Osteoblast (primary cell): Measurements from ENCODE around the gene EMP2. TPM values are rescaled to one million over a fixed set of nuclear protein-coding genes. Genes with fewer than 3 reads are reported as not detected.

ENCODE experiments used
- DNase-seq: peaks from one replicate; pipeline ENCODE4 v3.0.0; 2011; ENCODE audit warnings: low spot score, mixed read lengths; ENCODE audit not compliant: insufficient read length; ENCODE audit errors: missing footprints
- H2AFZ ChIP-seq: 2 replicates; pipeline ENCODE4 v1.6.0; 2011; ENCODE audit warnings: mild to moderate bottlenecking, low read length
- H3K27ac ChIP-seq: 2 replicates; pipeline ENCODE4 v1.5.1; 2011; ENCODE audit warnings: mild to moderate bottlenecking, low read depth, low read length, moderate library complexity
- H3K27me3 ChIP-seq: 2 replicates; pipeline ENCODE4 v1.6.0; 2012; ENCODE audit warnings: mild to moderate bottlenecking, control low read depth, inconsistent platforms, low read length, moderate library complexity; ENCODE audit not compliant: insufficient read depth
- H3K36me3 ChIP-seq: 2 replicates; pipeline ENCODE4 v1.5.1; 2011; ENCODE audit warnings: mild to moderate bottlenecking, low read length, control low read depth, moderate library complexity; ENCODE audit not compliant: insufficient read depth
- H3K4me1 ChIP-seq: 2 replicates; pipeline ENCODE4 v1.5.1; 2011; ENCODE audit warnings: mild to moderate bottlenecking, low read length, control low read depth, moderate library complexity; ENCODE audit not compliant: insufficient read depth
- H3K4me2 ChIP-seq: 2 replicates; pipeline ENCODE4 v1.6.0; 2011; ENCODE audit warnings: mild to moderate bottlenecking, low read length; ENCODE audit not compliant: insufficient read depth
- H3K4me3 ChIP-seq: fragments of 200-600 bp; sonication (generic); 3 replicates; pipeline ENCODE4 v1.5.1; 2012; ENCODE audit warnings: mild to moderate bottlenecking, low read length, inconsistent platforms; ENCODE audit not compliant: insufficient read depth
- H3K79me2 ChIP-seq: 2 replicates; pipeline ENCODE4 v1.6.0; 2012; ENCODE audit warnings: mild to moderate bottlenecking, low read length, control low read depth, inconsistent platforms; ENCODE audit not compliant: insufficient read depth
- H3K9me3 ChIP-seq: 2 replicates; pipeline ENCODE4 v1.5.1; 2011; ENCODE audit warnings: low read depth, low read length, control low read depth
- H4K20me1 ChIP-seq: 2 replicates; pipeline ENCODE4 v1.6.0; 2012; ENCODE audit warnings: mild to moderate bottlenecking, low read length, control low read depth; ENCODE audit not compliant: insufficient read depth
- CTCF ChIP-seq: IDR thresholded peaks from 2 replicates; pipeline ENCODE4 v1.5.1; 2011; ENCODE audit warnings: mild to moderate bottlenecking, low read depth, low read length, moderate library complexity; ENCODE audit errors: extremely low read depth
- total RNA-seq: library from RNA; depleted of rRNA; stranded (reverse); fragments of >200 nt; gene quantifications from 2 replicates; pipeline ENCODE4 v1.2.3, GENCODE V29; 2012

The EMP2 gene
- total RNA-seq, 1 donor, result 31.8 TPM

GRCh38 chr16:10597187-10597601 lies 16.8 kb upstream of the EMP2 start:
- no peaks in the 10 kb centered on the region for H3K79me2 ChIP-seq
- no peak for TF ChIP-seq CTCF
- H3K9me3 ChIP-seq, result no peaks in the 10 kb centered on the region
- no peaks in the 10 kb centered on the region for H3K4me1 ChIP-seq
- peaks cover 7% of the 10 kb centered on the region for H3K27me3 ChIP-seq
- H3K4me3 ChIP-seq, result no peak overlapping the region
- no peaks in the 10 kb centered on the region for H3K36me3 ChIP-seq
- no peak overlapping the region for H3K4me2 ChIP-seq
- DNase-seq, result peak; percentile 43
- no peak overlapping the region for H2AFZ ChIP-seq
- no peaks in the 10 kb centered on the region for H4K20me1 ChIP-seq
- no peak overlapping the region for H3K27ac ChIP-seq

GRCh38 chr16:10594312-10594950 lies 14.0 kb upstream of the EMP2 start:
- Histone ChIP-seq H3K4me1 (no peaks in the 10 kb centered on the region), H3K36me3 (no peaks in the 10 kb centered on the region), H3K9me3 (no peaks in the 10 kb centered on the region), H4K20me1 (no peaks in the 10 kb centered on the region), H3K27ac (no peak overlapping the region), H3K4me3 (no peak overlapping the region), H3K4me2 (no peak overlapping the region), H3K27me3 (peaks cover 7% of the 10 kb centered on the region), H2AFZ (no peak overlapping the region), H3K79me2 (no peaks in the 10 kb centered on the region)
- TF ChIP-seq CTCF, result no peak
- DNase-seq, result peak; percentile 31

GRCh38 chr16:10592611-10593010 lies 12.2 kb upstream of the EMP2 start:
- H3K9me3 ChIP-seq, result no peaks in the 10 kb centered on the region
- H3K4me2 ChIP-seq, result no peak overlapping the region
- H3K79me2 ChIP-seq, result no peaks in the 10 kb centered on the region
- DNase-seq, result no peak
- H3K4me3 ChIP-seq, result no peak overlapping the region
- H3K27me3 ChIP-seq, result peaks cover 7% of the 10 kb centered on the region
- H4K20me1 ChIP-seq, result no peaks in the 10 kb centered on the region
- no peak overlapping the region for H3K27ac ChIP-seq
- H2AFZ ChIP-seq, result no peak overlapping the region
- no peaks in the 10 kb centered on the region for H3K36me3 ChIP-seq
- no peaks in the 10 kb centered on the region for H3K4me1 ChIP-seq
- no peak for TF ChIP-seq CTCF

GRCh38 chr16:10590342-10590741 lies 9.9 kb upstream of the EMP2 start:
- no peaks in the 10 kb centered on the region for H3K36me3 ChIP-seq
- H3K79me2 ChIP-seq, result no peaks in the 10 kb centered on the region
- TF ChIP-seq CTCF, result no peak
- H3K4me3 ChIP-seq, result no peak overlapping the region
- H3K4me2 ChIP-seq, result no peak overlapping the region
- H2AFZ ChIP-seq, result no peak overlapping the region
- H3K9me3 ChIP-seq, result no peaks in the 10 kb centered on the region
- H3K4me1 ChIP-seq, result peaks cover 4% of the 10 kb centered on the region
- no peak overlapping the region for H3K27ac ChIP-seq
- DNase-seq, result no peak
- H4K20me1 ChIP-seq, result no peaks in the 10 kb centered on the region
- no peaks in the 10 kb centered on the region for H3K27me3 ChIP-seq
